ENCODE results near the gene NR4A2. TPM values are rescaled to one million over a fixed set of nuclear protein-coding genes. Genes with fewer than 3 reads are reported as not detected.

The NR4A2 gene
- polyA plus RNA-seq, 1 of the 3 experiments (the other 2 are of a cell fraction): 16.2 TPM

- CTCF ChIA-PET: interaction anchor here (2.5 kb wide), 1 partner anchor 14 kb away, joined by 10 read pairs; no protein-coding TSS in a partner anchor
Measured at GRCh38 chr2:156349161-156349560, 16.6 kb upstream of the NR4A2 start.

GRCh38 chr2:156347431-156347830, 14.9 kb upstream of the NR4A2 start:
- Histone ChIP-seq H3K36me3 (replicated peaks in 1 of 2; ENCODE audit: control insufficient read depth in 1 of 2, insufficient read depth in 2 of 2, low read length in 1 of 2) (no peaks in the 10 kb centered on the region), H3K9ac (no peak overlapping the region), H3K9me3 (no peaks in the 10 kb centered on the region), H3K9me2 (no peaks in the 10 kb centered on the region), H3K27me3 (ENCODE audit: insufficient read depth) (no peaks in the 10 kb centered on the region), H3K27ac (ENCODE audit: low read depth in 2 of 2, low read length in 1 of 2) (no peak overlapping the region), H3K4me2 (no peak overlapping the region), H3K79me2 (ENCODE audit: insufficient read depth) (no peaks in the 10 kb centered on the region), H4K20me1 (ENCODE audit: insufficient read depth) (no peaks in the 10 kb centered on the region), H3K4me3 (ENCODE audit: low read depth in 2 of 2, low read length in 1 of 2) (no peak overlapping the region), H3F3A (replicated peaks; ENCODE audit: insufficient read depth) (peaks cover 4% of the 10 kb centered on the region), H2AFZ (ENCODE audit: low read depth) (no peak overlapping the region), H3K4me1 (ENCODE audit: control insufficient read depth in 1 of 2, insufficient read depth in 2 of 2, low read depth in 1 of 2, low read length in 1 of 2) (peaks cover 0 to 4% of the 10 kb centered on the region in 2 experiments; a peak in 1 of 4 replicates)
- ChIA-PET POLR2A (no interaction called here), CTCF (no interaction called here)
- 27% methylated on average over 3 of the region's 3 CpGs for WGBS (ENCODE audit: low lambda C conversion rate)
- DNase-seq: no peak
- no peak for TF ChIP-seq RFX5 (IDR thresholded peaks at IDR 0.05; ENCODE audit: low read length)
- TF ChIP-seq PBX3 (IDR thresholded peaks at IDR 0.05): no peak
- TF ChIP-seq TCF12 (IDR thresholded peaks at IDR 0.05): no peak
- TF ChIP-seq MEF2A (IDR thresholded peaks at IDR 0.05; ENCODE audit: borderline replicate concordance, low read depth): no peak
- no peak for TF ChIP-seq EP300 (IDR thresholded peaks at IDR 0.05; ENCODE audit: borderline replicate concordance in 1 of 2, low read depth in 1 of 2, low read length in 1 of 2)
- no peak for TF ChIP-seq TAF1 (IDR thresholded peaks at IDR 0.05; ENCODE audit: borderline replicate concordance, low read depth, low read length)
- no peak for TF ChIP-seq REST (IDR thresholded peaks at IDR 0.05; ENCODE audit: low read depth, low read length)
- no peak for TF ChIP-seq MAX (IDR thresholded peaks at IDR 0.05; ENCODE audit: low read depth)
- TF ChIP-seq CHD2 (IDR thresholded peaks at IDR 0.05; ENCODE audit: low read length, partially characterized antibody): no peak
- no peak for TF ChIP-seq USF1 (IDR thresholded peaks at IDR 0.05; ENCODE audit: borderline replicate concordance, low read depth)

More at GRCh38 chr2:156349161-156349560, 16.6 kb upstream of the NR4A2 start:
- Histone ChIP-seq H3K9ac (no peak overlapping the region), H3K9me2 (no peaks in the 10 kb centered on the region), H2AFZ (ENCODE audit: low read depth) (no peak overlapping the region), H3K79me2 (ENCODE audit: insufficient read depth) (no peaks in the 10 kb centered on the region), H3F3A (replicated peaks; ENCODE audit: insufficient read depth) (no peaks in the 10 kb centered on the region), H3K4me3 (ENCODE audit: low read depth in 2 of 2, low read length in 1 of 2) (no peak overlapping the region), H3K27ac (ENCODE audit: low read depth in 2 of 2, low read length in 1 of 2) (no peak overlapping the region), H4K20me1 (ENCODE audit: insufficient read depth) (no peaks in the 10 kb centered on the region), H3K9me3 (no peaks in the 10 kb centered on the region), H3K27me3 (ENCODE audit: insufficient read depth) (no peaks in the 10 kb centered on the region), H3K36me3 (replicated peaks in 1 of 2; ENCODE audit: control insufficient read depth in 1 of 2, insufficient read depth in 2 of 2, low read length in 1 of 2) (no peaks in the 10 kb centered on the region), H3K4me2 (no peak overlapping the region), H3K4me1 (ENCODE audit: control insufficient read depth in 1 of 2, insufficient read depth in 2 of 2, low read depth in 1 of 2, low read length in 1 of 2) (no peaks in the 10 kb centered on the region)
- POLR2A ChIA-PET: no interaction called here
- TF ChIP-seq RFX5 (IDR thresholded peaks at IDR 0.05; ENCODE audit: low read length): no peak
- no peak for TF ChIP-seq SMC3 (IDR thresholded peaks at IDR 0.05; ENCODE audit: low read depth, low read length)
- no peak for TF ChIP-seq USF2 (IDR thresholded peaks at IDR 0.05; ENCODE audit: borderline replicate concordance, low read depth, low read length)
- no peak for TF ChIP-seq SIN3A (IDR thresholded peaks at IDR 0.05; ENCODE audit: borderline replicate concordance, low read depth, low read length)
- TF ChIP-seq RCOR1 (IDR thresholded peaks at IDR 0.05; ENCODE audit: low read length): no peak
- no peak for TF ChIP-seq RAD21 (IDR thresholded peaks at IDR 0.05; ENCODE audit: low read length)
- TF ChIP-seq CHD2 (IDR thresholded peaks at IDR 0.05; ENCODE audit: low read length, partially characterized antibody): no peak
- TF ChIP-seq USF1 (IDR thresholded peaks at IDR 0.05; ENCODE audit: borderline replicate concordance, low read depth): no peak
- TF ChIP-seq MAX (IDR thresholded peaks at IDR 0.05; ENCODE audit: low read depth): no peak
- TF ChIP-seq NRF1 (IDR thresholded peaks at IDR 0.05; ENCODE audit: low read depth, low read length): no peak
- no peak for TF ChIP-seq ELF1 (IDR thresholded peaks at IDR 0.05)
- TF ChIP-seq EZH2phosphoT487 (IDR thresholded peaks at IDR 0.05; ENCODE audit: borderline replicate concordance, low read depth): no peak
- no peak for TF ChIP-seq TAF1 (IDR thresholded peaks at IDR 0.05; ENCODE audit: borderline replicate concordance, low read depth, low read length)
- no peak for TF ChIP-seq TCF12 (IDR thresholded peaks at IDR 0.05)
- no peak for TF ChIP-seq MEF2A (IDR thresholded peaks at IDR 0.05; ENCODE audit: borderline replicate concordance, low read depth)
- TF ChIP-seq TEAD4 (IDR thresholded peaks at IDR 0.05; ENCODE audit: borderline replicate concordance, insufficient read depth): no peak
- TF ChIP-seq FOXM1 (IDR thresholded peaks at IDR 0.05; ENCODE audit: low read depth): no peak
- no peak for DNase-seq
